IMR-90 (cell line): ENCODE data around the gene OCSTAMP. TPM values are rescaled to one million over a fixed set of nuclear protein-coding genes. Genes with fewer than 3 reads are reported as not detected.

ENCODE experiments used
- ATAC-seq: fragments of 200-7000 bp; cut with Tn5 transposase; 2 replicates; pipeline ENCODE4 v1.9.1; 2020; ENCODE audit warnings: low read depth, mild to moderate bottlenecking, moderate library complexity
- BruUV-seq: library from RNA; stranded (reverse); fragments of 400-500 nt; replicated peaks from 2 replicates; lab custom pipeline; 2021; lab: Mats Ljungman, UMichigan
- CTCF ChIA-PET: fragments of 300-600 bp; formaldehyde crosslinking; extraction: SDS; loops from one replicate; lab custom pipeline; 2021; ENCODE audit warnings: antibody characterized with exemption; lab: Yijun Ruan, JAX
- POLR2A ChIA-PET: fragments of 300-600 bp; sonication (Branson Sonifier 250); formaldehyde crosslinking; loops from one replicate; lab custom pipeline; 2022; ENCODE audit warnings: antibody characterized with exemption; ENCODE audit not compliant: unreplicated experiment; lab: Charles Lee
- DNase-seq: peaks from one replicate; pipeline ENCODE4 v3.0.0; 2013
- H2AFZ ChIP-seq: replicated peaks from 2 replicates; pipeline ENCODE3; 2013; ENCODE audit warnings: low read length, mild to moderate bottlenecking; ENCODE audit not compliant: poor library complexity
- H2AK5ac ChIP-seq: 2 replicates; pipeline ENCODE4 v1.6.1; 2013; ENCODE audit warnings: low read depth, low read length, inconsistent platforms
- H2AK9ac ChIP-seq: replicated peaks from 2 replicates; pipeline ENCODE3; 2013; ENCODE audit warnings: mild to moderate bottlenecking, low read depth, low read length, moderate library complexity; ENCODE audit not compliant: poor library complexity
- H2BK120ac ChIP-seq: 2 replicates; pipeline ENCODE4 v1.6.1; 2013; ENCODE audit warnings: low read depth, low read length, inconsistent platforms
- H2BK15ac ChIP-seq: 3 replicates; pipeline ENCODE4 v1.6.1; 2013; ENCODE audit warnings: low read depth, low read length, inconsistent platforms
- H2BK20ac ChIP-seq: 2 replicates; pipeline ENCODE4 v1.6.1; 2013; ENCODE audit warnings: low read depth, mild to moderate bottlenecking, inconsistent platforms, low read length, moderate library complexity
- H2BK5ac ChIP-seq: 2 replicates; pipeline ENCODE4 v1.6.1; 2013; ENCODE audit warnings: mild to moderate bottlenecking, low read depth, low read length, inconsistent platforms; ENCODE audit not compliant: poor library complexity, severe bottlenecking
- H3K14ac ChIP-seq: replicated peaks from 2 replicates; pipeline ENCODE4 v1.6.1; 2013; ENCODE audit warnings: low read depth, low read length, inconsistent platforms
- H3K18ac ChIP-seq: 2 replicates; pipeline ENCODE4 v1.6.1; 2013; ENCODE audit warnings: low read depth, low read length, control low read depth
- H3K23ac ChIP-seq: 2 replicates; pipeline ENCODE4 v1.6.1; 2013; ENCODE audit warnings: low read depth, low read length, inconsistent platforms
- H3K27ac ChIP-seq: 2 replicates; pipeline ENCODE4 v1.5.1; 2013; ENCODE audit warnings: mild to moderate bottlenecking, control low read depth, low read length; ENCODE audit not compliant: insufficient read depth
- H3K27me3 ChIP-seq: 2 replicates; pipeline ENCODE4 v1.6.1; 2013; ENCODE audit warnings: low read length; ENCODE audit not compliant: control insufficient read depth, insufficient read depth
- H3K36me3 ChIP-seq: 2 replicates; pipeline ENCODE4 v1.6.1; 2013; ENCODE audit warnings: low read length, mixed read lengths; ENCODE audit not compliant: control insufficient read depth, insufficient read depth
- H3K4ac ChIP-seq: 2 replicates; pipeline ENCODE4 v1.6.1; 2013; ENCODE audit warnings: low read depth, low read length, inconsistent platforms
- H3K4me1 ChIP-seq: 2 replicates; pipeline ENCODE4 v1.6.1; 2013; ENCODE audit warnings: low read length, mixed read lengths; ENCODE audit not compliant: control insufficient read depth, insufficient read depth
- H3K4me2 ChIP-seq: 2 replicates; pipeline ENCODE4 v1.6.1; 2013; ENCODE audit warnings: low read depth, mild to moderate bottlenecking, control low read depth, low read length, moderate library complexity
- H3K4me3 ChIP-seq: 2 replicates; pipeline ENCODE4 v1.5.1; 2013; ENCODE audit warnings: low read depth, mild to moderate bottlenecking, control low read depth, low read length, moderate library complexity; ENCODE audit not compliant: insufficient read depth
- H3K56ac ChIP-seq: 2 replicates; pipeline ENCODE4 v1.6.1; 2013; ENCODE audit warnings: low read length, inconsistent platforms; ENCODE audit not compliant: insufficient read depth; ENCODE audit errors: extremely low read depth
- H3K79me1 ChIP-seq, 2 experiments: 2 replicates each; pipeline ENCODE4 v1.6.1; 2013; ENCODE audit warnings: low read length in 2 of 2, inconsistent platforms in 1 of 2, low read depth in 1 of 2
- H3K9ac ChIP-seq: 2 replicates; pipeline ENCODE4 v1.6.1; 2013; ENCODE audit warnings: low read depth, low read length, control low read depth
- H3K9me1 ChIP-seq: 2 replicates; pipeline ENCODE4 v1.6.1; 2013; ENCODE audit warnings: low read length, inconsistent platforms; ENCODE audit not compliant: insufficient read depth
- H3K9me3 ChIP-seq: 2 replicates; pipeline ENCODE4 v1.6.1; 2013; ENCODE audit warnings: low read length; ENCODE audit not compliant: control insufficient read depth, insufficient read depth
- H4K20me1 ChIP-seq: 2 replicates; pipeline ENCODE4 v1.6.1; 2013; ENCODE audit warnings: low read length, inconsistent platforms; ENCODE audit not compliant: insufficient read depth
- H4K5ac ChIP-seq: 2 replicates; pipeline ENCODE4 v1.6.1; 2013; ENCODE audit warnings: mild to moderate bottlenecking, low read depth, low read length, control low read depth
- H4K8ac ChIP-seq, 2 experiments: 2 replicates each; pipeline ENCODE4 v1.6.1; 2013; ENCODE audit warnings: low read depth in 2 of 2, low read length in 2 of 2, control low read depth in 1 of 2, inconsistent platforms in 1 of 2
- H4K91ac ChIP-seq: 2 replicates; pipeline ENCODE4 v1.6.1; 2013; ENCODE audit warnings: low read depth, low read length, inconsistent platforms; ENCODE audit not compliant: insufficient read depth
- BHLHE40 ChIP-seq: fragments of 150-350 bp; IDR thresholded peaks from 2 replicates; pipeline ENCODE4 v1.6.1; 2016; ENCODE audit warnings: mild to moderate bottlenecking, low read depth, low read length
- CEBPB ChIP-seq: IDR thresholded peaks from 2 replicates; pipeline ENCODE4 v1.6.1; 2012; ENCODE audit warnings: low read depth, low read length, improper control_type of control experiment
- CHD1 ChIP-seq: IDR thresholded peaks from 2 replicates; pipeline ENCODE4 v1.6.1; 2012; ENCODE audit warnings: low read depth, low read length, improper control_type of control experiment
- FOS ChIP-seq: fragments of 150-350 bp; IDR thresholded peaks from 2 replicates; pipeline ENCODE4 v1.6.1; 2016; ENCODE audit warnings: low read depth, low read length
- MAFK ChIP-seq: IDR thresholded peaks from 2 replicates; pipeline ENCODE4 v1.6.1; 2012; ENCODE audit warnings: low read depth, low read length, improper control_type of control experiment
- MAZ ChIP-seq: IDR thresholded peaks from 2 replicates; pipeline ENCODE4 v1.6.1; 2012; ENCODE audit warnings: low read depth, mild to moderate bottlenecking, low read length, improper control_type of control experiment, moderate library complexity, borderline replicate concordance
- MXI1 ChIP-seq: IDR thresholded peaks from 2 replicates; pipeline ENCODE4 v1.6.1; 2012; ENCODE audit warnings: low read depth, mild to moderate bottlenecking, low read length, moderate library complexity, borderline replicate concordance
- NFE2L2 ChIP-seq: fragments of 150-350 bp; IDR thresholded peaks from 2 replicates; pipeline ENCODE4 v1.6.1; 2016; ENCODE audit warnings: low read depth, mild to moderate bottlenecking, low read length
- POLR2A ChIP-seq: IDR thresholded peaks from 2 replicates; pipeline ENCODE4 v1.6.1; 2012; ENCODE audit warnings: mild to moderate bottlenecking, low read depth, low read length
- RAD21 ChIP-seq: IDR thresholded peaks from 2 replicates; pipeline ENCODE4 v1.6.1; 2012; ENCODE audit warnings: low read length, improper control_type of control experiment
- RCOR1 ChIP-seq: IDR thresholded peaks from 2 replicates; pipeline ENCODE4 v1.6.1; 2012; ENCODE audit warnings: mild to moderate bottlenecking, low read length, improper control_type of control experiment; ENCODE audit not compliant: insufficient replicate concordance
- RFX5 ChIP-seq: IDR thresholded peaks from 2 replicates; pipeline ENCODE4 v1.8.0; 2012; ENCODE audit warnings: low read depth, mild to moderate bottlenecking, low read length, moderate library complexity
- SMC3 ChIP-seq: fragments of 150-350 bp; IDR thresholded peaks from 2 replicates; pipeline ENCODE4 v1.6.1; 2016; ENCODE audit warnings: low read depth, mild to moderate bottlenecking, antibody characterized with exemption, low read length, moderate library complexity
- WGBS, 2 experiments: methylation state at CpG; one replicate each; pipeline versions ENCODE4 v1.1.5 to v1.1.7; 2013; ENCODE audit warnings: missing lambda C conversion rate in 2 of 2; ENCODE audit not compliant: insufficient read length in 1 of 2; ENCODE audit errors: extremely low coverage in 2 of 2; 5-methylcytosine and 5-hydroxymethylcytosine counted together
- dilution Hi-C: fragments of 300-500 bp; cut with HindIII; formaldehyde crosslinking; loops from one replicate; pipeline ENCODE4 v1.14.3; 2018; ENCODE audit warnings: low sequenced_read_pairs; ENCODE audit not compliant: unreplicated experiment
- in situ Hi-C: fragments of 300-500 bp; cut with MboI; formaldehyde crosslinking; loops from 3 replicates; pipeline ENCODE4 v1.14.3; 2019; ENCODE audit warnings: low sequenced_read_pairs, inconsistent platforms, mixed read lengths
- intact Hi-C: fragments of 100-400 bp; cut with micrococcal nuclease; formaldehyde crosslinking; loops from 2 replicates; pipeline ENCODE4 v1.10.0; 2022
- polyA plus RNA-seq, 3 experiments: library from polyadenylated mRNA; depleted of rRNA; stranded (reverse); fragments of >200 nt; gene quantifications; 2 replicates each; pipeline ENCODE4 v1.2.3, GENCODE V29; 2012; ENCODE audit warnings: low replicate concordance in 1 of 3
- total RNA-seq: library from RNA; depleted of rRNA; stranded (reverse); fragments of >200 nt; gene quantifications from 2 replicates; pipeline ENCODE4 v1.2.3, GENCODE V29; 2012
- TF ChIP-seq, protein P1 (sequence below): conservative IDR thresholded peaks from 2 replicates; pipeline ENCODE4 v1.5.1; 2012; ENCODE audit warnings: mild to moderate bottlenecking, low read depth, low read length, improper control_type of control experiment
- TF ChIP-seq, protein P2 (sequence below): fragments of 150-350 bp; IDR thresholded peaks from 2 replicates; pipeline ENCODE4 v1.6.1; 2017; ENCODE audit warnings: mild to moderate bottlenecking, antibody characterized with exemption, low read length, low read depth
- TF ChIP-seq, protein P3 (sequence below): fragments of 150-350 bp; IDR thresholded peaks from 2 replicates; pipeline ENCODE4 v1.6.1; 2016; ENCODE audit warnings: low read depth, mild to moderate bottlenecking, low read length, moderate library complexity, borderline replicate concordance

The OCSTAMP gene
- total and polyA plus RNA-seq, 2 of the 4 experiments (the other 2 are of a cell fraction): not detected

DNA sequence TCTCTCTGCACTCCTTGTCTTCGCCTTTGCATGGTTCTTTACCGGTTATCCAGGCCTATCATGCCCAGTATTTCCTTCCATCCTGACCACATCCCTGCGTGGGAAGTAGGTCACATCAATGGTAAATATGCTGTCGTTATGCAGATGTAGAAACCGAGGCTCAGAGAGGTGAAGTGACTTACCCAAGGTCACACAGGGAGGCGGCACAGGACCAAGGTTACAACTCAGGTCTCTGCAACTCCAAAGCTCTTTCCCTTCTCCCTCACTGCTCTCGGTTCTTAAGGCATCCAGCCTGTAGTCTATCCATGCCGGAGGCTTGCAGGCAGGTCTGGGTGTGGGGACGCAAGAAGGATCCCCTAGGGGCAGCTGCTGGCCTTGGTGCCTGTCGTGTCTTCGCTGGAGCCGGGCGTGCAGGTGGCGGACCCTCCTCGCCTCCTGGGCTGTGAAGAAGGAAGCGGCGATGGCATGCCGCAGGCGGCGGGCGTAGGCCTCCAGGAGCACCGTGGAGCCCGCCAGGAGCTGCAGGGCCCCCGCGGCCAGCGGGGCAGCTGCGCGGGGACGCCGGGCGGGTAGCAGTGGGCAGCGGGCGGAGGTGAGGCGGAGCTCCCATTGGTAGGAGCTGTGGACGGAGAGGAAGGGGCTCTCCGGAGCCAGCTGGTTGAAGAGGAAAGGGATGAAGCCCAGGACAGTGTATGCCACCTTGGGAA lies 9.1 kb downstream of the OCSTAMP start:
- Histone ChIP-seq H2BK5ac (no peak overlapping the region), H4K8ac (no peak overlapping the region), H3K4ac (no peak overlapping the region), H2AK9ac (no peak overlapping the region), H4K20me1 (no peaks in the 10 kb centered on the region), H3K23ac (no peak overlapping the region), H3K18ac (no peak overlapping the region), H2BK120ac (no peak overlapping the region), H3K27ac (no peak overlapping the region), H2AFZ (no peak overlapping the region), H2BK15ac (no peak overlapping the region), H4K5ac (no peak overlapping the region), H3K4me3 (no peak overlapping the region), H3K14ac (no peak overlapping the region), H3K56ac (no peak overlapping the region), H3K27me3 (peaks cover 24% of the 10 kb centered on the region), H3K36me3 (no peaks in the 10 kb centered on the region), H3K9me1 (no peaks in the 10 kb centered on the region), H3K79me1 (no peaks in the 10 kb centered on the region), H3K9me3 (no peaks in the 10 kb centered on the region), H3K9ac (no peak overlapping the region), H4K91ac (no peak overlapping the region), H2AK5ac (no peak overlapping the region), H3K4me1 (no peaks in the 10 kb centered on the region), H3K4me2 (no peak overlapping the region), H2BK20ac (no peak overlapping the region)
- DNase-seq (no peak), ATAC-seq (no peak)
- in situ Hi-C loops: no loop called here
- CTCF ChIA-PET: no interaction called here
- dilution Hi-C loops: no loop called here
- POLR2A ChIA-PET: no interaction called here
- BruUV-seq: no TSS peak
- 77% methylated on average over 3 of the region's 36 CpGs; no CpG with 5 or more reads in 1 of the 2 experiments for WGBS, 2 experiments
- TF ChIP-seq CHD1: no peak
- TF ChIP-seq NFE2L2: no peak
- TF ChIP-seq BHLHE40: no peak
- no peak for TF ChIP-seq RFX5
- TF ChIP-seq FOS: no peak
- TF ChIP-seq, protein P1, sequence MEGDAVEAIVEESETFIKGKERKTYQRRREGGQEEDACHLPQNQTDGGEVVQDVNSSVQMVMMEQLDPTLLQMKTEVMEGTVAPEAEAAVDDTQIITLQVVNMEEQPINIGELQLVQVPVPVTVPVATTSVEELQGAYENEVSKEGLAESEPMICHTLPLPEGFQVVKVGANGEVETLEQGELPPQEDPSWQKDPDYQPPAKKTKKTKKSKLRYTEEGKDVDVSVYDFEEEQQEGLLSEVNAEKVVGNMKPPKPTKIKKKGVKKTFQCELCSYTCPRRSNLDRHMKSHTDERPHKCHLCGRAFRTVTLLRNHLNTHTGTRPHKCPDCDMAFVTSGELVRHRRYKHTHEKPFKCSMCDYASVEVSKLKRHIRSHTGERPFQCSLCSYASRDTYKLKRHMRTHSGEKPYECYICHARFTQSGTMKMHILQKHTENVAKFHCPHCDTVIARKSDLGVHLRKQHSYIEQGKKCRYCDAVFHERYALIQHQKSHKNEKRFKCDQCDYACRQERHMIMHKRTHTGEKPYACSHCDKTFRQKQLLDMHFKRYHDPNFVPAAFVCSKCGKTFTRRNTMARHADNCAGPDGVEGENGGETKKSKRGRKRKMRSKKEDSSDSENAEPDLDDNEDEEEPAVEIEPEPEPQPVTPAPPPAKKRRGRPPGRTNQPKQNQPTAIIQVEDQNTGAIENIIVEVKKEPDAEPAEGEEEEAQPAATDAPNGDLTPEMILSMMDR: no peak
- no peak for TF ChIP-seq CEBPB
- TF ChIP-seq, protein P2, sequence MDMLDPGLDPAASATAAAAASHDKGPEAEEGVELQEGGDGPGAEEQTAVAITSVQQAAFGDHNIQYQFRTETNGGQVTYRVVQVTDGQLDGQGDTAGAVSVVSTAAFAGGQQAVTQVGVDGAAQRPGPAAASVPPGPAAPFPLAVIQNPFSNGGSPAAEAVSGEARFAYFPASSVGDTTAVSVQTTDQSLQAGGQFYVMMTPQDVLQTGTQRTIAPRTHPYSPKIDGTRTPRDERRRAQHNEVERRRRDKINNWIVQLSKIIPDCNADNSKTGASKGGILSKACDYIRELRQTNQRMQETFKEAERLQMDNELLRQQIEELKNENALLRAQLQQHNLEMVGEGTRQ: no peak
- no peak for TF ChIP-seq SMC3
- TF ChIP-seq MAFK: no peak
- TF ChIP-seq MXI1: no peak
- no peak for TF ChIP-seq RCOR1
- no peak for TF ChIP-seq POLR2A
- TF ChIP-seq MAZ: no peak
- TF ChIP-seq, protein P3, sequence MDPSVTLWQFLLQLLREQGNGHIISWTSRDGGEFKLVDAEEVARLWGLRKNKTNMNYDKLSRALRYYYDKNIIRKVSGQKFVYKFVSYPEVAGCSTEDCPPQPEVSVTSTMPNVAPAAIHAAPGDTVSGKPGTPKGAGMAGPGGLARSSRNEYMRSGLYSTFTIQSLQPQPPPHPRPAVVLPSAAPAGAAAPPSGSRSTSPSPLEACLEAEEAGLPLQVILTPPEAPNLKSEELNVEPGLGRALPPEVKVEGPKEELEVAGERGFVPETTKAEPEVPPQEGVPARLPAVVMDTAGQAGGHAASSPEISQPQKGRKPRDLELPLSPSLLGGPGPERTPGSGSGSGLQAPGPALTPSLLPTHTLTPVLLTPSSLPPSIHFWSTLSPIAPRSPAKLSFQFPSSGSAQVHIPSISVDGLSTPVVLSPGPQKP: no peak
- no peak for TF ChIP-seq RAD21
- intact Hi-C loops: no loop called here
